GM23338 (cell line): ENCODE results near the gene DPP10.

Source experiments
- CREB1 ChIP-seq: fragments of 250-450 bp; sonication (Bioruptor Pico); IDR thresholded peaks from 2 replicates; pipeline ENCODE4 v1.5.0; 2020; ENCODE audit warnings: low read depth, mild to moderate bottlenecking, moderate library complexity
- EZH2 ChIP-seq: fragments of 200-600 bp; sonication (generic); IDR thresholded peaks from one replicate; pipeline ENCODE4 v1.8.0; 2017; ENCODE audit warnings: antibody characterized with exemption, mild to moderate bottlenecking, low read depth; ENCODE audit not compliant: unreplicated experiment
- EZH2phosphoT487 ChIP-seq: fragments of 200-600 bp; sonication (generic); IDR thresholded peaks from one replicate; pipeline ENCODE4 v1.8.1; 2018; ENCODE audit warnings: antibody characterized with exemption; ENCODE audit not compliant: unreplicated experiment
- POLR2AphosphoS5 ChIP-seq: IDR thresholded peaks from 2 replicates; pipeline ENCODE4 v1.6.1; 2016; ENCODE audit warnings: antibody characterized with exemption, low read depth
- ZNF114 ChIP-seq: fragments of 250-450 bp; sonication (Bioruptor Pico); IDR thresholded peaks from 2 replicates; pipeline ENCODE4 v1.5.0; 2020; ENCODE audit warnings: mild to moderate bottlenecking, moderate library complexity
- TF ChIP-seq, protein P1 (sequence below), 2 experiments: fragments of 200-600 bp in 1 of 2; sonication (generic) in 1 of 2; conservative IDR thresholded peaks; 2 replicates each; pipeline versions ENCODE4 v1.5.1 to v1.6.1; 2016 to 2017; ENCODE audit warnings: antibody characterized with exemption in 2 of 2, low read depth in 2 of 2, mild to moderate bottlenecking in 2 of 2, moderate library complexity in 1 of 2
- TF ChIP-seq, protein P2 (sequence below): IDR thresholded peaks from one replicate; pipeline ENCODE4 v1.6.1; 2018; ENCODE audit warnings: antibody characterized with exemption; ENCODE audit not compliant: unreplicated experiment

DNA sequence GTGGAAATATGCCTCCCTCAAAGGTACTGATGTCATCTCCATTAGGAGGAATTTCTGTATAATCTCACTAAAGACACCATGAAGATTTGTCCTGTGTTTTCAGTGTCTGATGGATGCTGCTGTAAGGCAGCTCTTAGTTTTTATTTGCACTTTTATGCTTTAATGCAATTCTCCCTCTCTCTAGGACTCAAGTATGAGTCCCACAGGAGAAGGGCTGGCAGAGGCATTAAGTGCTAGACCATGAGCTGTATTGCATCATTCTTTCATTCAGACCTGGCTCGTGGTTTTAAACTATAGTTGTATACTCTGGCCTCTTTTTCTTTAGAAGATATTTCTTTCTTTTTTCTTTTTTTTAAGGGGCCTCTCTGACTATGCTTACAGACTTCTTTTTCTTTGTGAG, 805.6 kb downstream of the DPP10 start:
- TF ChIP-seq, protein P1, sequence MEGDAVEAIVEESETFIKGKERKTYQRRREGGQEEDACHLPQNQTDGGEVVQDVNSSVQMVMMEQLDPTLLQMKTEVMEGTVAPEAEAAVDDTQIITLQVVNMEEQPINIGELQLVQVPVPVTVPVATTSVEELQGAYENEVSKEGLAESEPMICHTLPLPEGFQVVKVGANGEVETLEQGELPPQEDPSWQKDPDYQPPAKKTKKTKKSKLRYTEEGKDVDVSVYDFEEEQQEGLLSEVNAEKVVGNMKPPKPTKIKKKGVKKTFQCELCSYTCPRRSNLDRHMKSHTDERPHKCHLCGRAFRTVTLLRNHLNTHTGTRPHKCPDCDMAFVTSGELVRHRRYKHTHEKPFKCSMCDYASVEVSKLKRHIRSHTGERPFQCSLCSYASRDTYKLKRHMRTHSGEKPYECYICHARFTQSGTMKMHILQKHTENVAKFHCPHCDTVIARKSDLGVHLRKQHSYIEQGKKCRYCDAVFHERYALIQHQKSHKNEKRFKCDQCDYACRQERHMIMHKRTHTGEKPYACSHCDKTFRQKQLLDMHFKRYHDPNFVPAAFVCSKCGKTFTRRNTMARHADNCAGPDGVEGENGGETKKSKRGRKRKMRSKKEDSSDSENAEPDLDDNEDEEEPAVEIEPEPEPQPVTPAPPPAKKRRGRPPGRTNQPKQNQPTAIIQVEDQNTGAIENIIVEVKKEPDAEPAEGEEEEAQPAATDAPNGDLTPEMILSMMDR (conservative IDR thresholded peaks at IDR 0.05; ENCODE audit: low read depth in 2 of 2), result no peak
- TF ChIP-seq, protein P2, sequence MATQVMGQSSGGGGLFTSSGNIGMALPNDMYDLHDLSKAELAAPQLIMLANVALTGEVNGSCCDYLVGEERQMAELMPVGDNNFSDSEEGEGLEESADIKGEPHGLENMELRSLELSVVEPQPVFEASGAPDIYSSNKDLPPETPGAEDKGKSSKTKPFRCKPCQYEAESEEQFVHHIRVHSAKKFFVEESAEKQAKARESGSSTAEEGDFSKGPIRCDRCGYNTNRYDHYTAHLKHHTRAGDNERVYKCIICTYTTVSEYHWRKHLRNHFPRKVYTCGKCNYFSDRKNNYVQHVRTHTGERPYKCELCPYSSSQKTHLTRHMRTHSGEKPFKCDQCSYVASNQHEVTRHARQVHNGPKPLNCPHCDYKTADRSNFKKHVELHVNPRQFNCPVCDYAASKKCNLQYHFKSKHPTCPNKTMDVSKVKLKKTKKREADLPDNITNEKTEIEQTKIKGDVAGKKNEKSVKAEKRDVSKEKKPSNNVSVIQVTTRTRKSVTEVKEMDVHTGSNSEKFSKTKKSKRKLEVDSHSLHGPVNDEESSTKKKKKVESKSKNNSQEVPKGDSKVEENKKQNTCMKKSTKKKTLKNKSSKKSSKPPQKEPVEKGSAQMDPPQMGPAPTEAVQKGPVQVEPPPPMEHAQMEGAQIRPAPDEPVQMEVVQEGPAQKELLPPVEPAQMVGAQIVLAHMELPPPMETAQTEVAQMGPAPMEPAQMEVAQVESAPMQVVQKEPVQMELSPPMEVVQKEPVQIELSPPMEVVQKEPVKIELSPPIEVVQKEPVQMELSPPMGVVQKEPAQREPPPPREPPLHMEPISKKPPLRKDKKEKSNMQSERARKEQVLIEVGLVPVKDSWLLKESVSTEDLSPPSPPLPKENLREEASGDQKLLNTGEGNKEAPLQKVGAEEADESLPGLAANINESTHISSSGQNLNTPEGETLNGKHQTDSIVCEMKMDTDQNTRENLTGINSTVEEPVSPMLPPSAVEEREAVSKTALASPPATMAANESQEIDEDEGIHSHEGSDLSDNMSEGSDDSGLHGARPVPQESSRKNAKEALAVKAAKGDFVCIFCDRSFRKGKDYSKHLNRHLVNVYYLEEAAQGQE, result no peak
- TF ChIP-seq EZH2phosphoT487 (no peak), POLR2AphosphoS5 (no peak), EZH2 (no peak), ZNF114 (CRISPR knock-in tag) (no peak), CREB1 (CRISPR knock-in tag) (no peak)
